GM12891 (cell line): ENCODE measurements around the gene CYREN.
A peak's percentile ranks its signal among the peaks of the same experiment; 100 is the strongest.

Experiments used
- DNase-seq: peaks from one replicate; pipeline ENCODE4 v3.0.0; 2011; ENCODE audit warnings: low spot score; ENCODE audit not compliant: insufficient read length
- FAIRE-seq: peaks from 2 replicates; lab custom pipeline; 2011; peaks lifted over from hg19 to GRCh38; lab: Jason Lieb, UNC
- PAX5 ChIP-seq: IDR thresholded peaks from 2 replicates; pipeline ENCODE4 v1.6.1; 2011; ENCODE audit warnings: low read length, moderate library complexity, mild to moderate bottlenecking; ENCODE audit not compliant: insufficient read depth, severe bottlenecking
- POLR2A ChIP-seq: IDR thresholded peaks from 2 replicates; pipeline ENCODE4 v1.6.1; 2011; ENCODE audit warnings: low read depth, low read length, control low read depth
- POLR2AphosphoS5 ChIP-seq: IDR thresholded peaks from 2 replicates; pipeline ENCODE4 v1.6.1; 2011; ENCODE audit warnings: low read depth, low read length, control low read depth
- POU2F2 ChIP-seq: IDR thresholded peaks from 2 replicates; pipeline ENCODE4 v1.6.1; 2011; ENCODE audit warnings: low read depth, mild to moderate bottlenecking, control low read depth, low read length, moderate library complexity
- SPI1 ChIP-seq: IDR thresholded peaks from 2 replicates; pipeline ENCODE4 v1.6.1; 2011; ENCODE audit warnings: low read depth, low read length, control low read depth
- TAF1 ChIP-seq: IDR thresholded peaks from 2 replicates; pipeline ENCODE4 v1.6.1; 2011; ENCODE audit warnings: low read depth, low read length, control low read depth

Gene CYREN

DNA sequence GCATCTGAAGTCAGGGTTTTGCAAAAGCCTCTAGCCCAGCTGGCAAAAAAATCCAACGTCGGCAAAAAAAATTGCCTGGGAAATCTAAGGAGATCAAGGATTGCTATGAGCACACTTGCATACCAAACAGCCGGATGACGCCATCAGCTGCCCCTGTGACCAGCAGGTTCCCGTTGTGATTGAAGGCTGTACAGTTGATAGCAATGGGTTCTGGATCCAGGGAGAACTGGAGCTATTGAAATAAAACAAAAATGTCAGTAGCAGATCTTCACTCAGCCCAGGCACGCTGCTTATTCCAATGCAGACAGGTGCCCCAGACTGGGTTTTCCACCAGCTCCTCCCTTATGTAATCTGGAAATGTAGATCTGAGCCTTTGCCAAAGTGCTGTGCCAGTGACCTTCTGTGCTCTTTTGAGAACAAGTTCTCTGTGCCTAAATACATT, 18.7 kb upstream of the CYREN start:
- TF ChIP-seq POU2F2 (no peak), POLR2A (no peak), TAF1 (no peak), PAX5 (no peak), POLR2AphosphoS5 (no peak), SPI1 (no peak)
- FAIRE-seq: no peak
- DNase-seq: no peak

GRCh38 chr7:135188298-135188984, 17.9 kb upstream of the CYREN start:
- no peak for DNase-seq
- no peak for TF ChIP-seq POU2F2
- no peak for TF ChIP-seq PAX5
- TF ChIP-seq POLR2AphosphoS5: no peak
- no peak for TF ChIP-seq TAF1
- no peak for TF ChIP-seq POLR2A
- no peak for TF ChIP-seq SPI1
- no peak for FAIRE-seq

DNA sequence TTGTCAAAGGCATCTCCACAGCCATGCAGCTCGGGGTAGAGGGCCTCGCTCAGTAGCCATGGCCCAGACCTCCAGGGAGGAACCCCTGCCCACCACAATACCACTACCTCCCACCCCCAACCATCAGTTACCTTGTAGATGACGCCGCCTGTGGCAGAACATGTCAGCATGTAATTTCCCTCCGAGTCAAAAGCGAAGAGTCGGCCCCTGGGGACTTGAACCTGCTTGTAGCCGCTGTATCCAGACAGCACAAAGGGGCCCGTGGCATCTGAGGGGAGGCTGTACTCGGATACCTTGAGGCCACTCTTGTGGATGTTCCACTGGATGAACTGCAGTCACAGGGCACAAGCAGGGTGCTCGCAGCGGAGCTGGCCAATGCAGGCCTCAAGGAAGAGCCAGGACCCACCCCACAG, 16.3 kb upstream of the CYREN start:
- peak; percentile 80 for TF ChIP-seq POLR2A
- peak; percentile 84 for TF ChIP-seq TAF1
- TF ChIP-seq SPI1: peak; percentile 71
- peak; percentile 54; the same call in 1 of the 2 replicates for TF ChIP-seq POLR2AphosphoS5
- peak; percentile 90 for TF ChIP-seq POU2F2
- no peak for TF ChIP-seq PAX5
- FAIRE-seq (peak; percentile 72), DNase-seq (peak; percentile 49)

GRCh38 chr7:135186261-135186540, 15.7 kb upstream of the CYREN start:
- FAIRE-seq (peak; percentile 50), DNase-seq (no peak)
- TF ChIP-seq POLR2AphosphoS5 (no peak), SPI1 (no peak), POU2F2 (no peak), POLR2A (no peak), PAX5 (no peak), TAF1 (no peak)

DNA sequence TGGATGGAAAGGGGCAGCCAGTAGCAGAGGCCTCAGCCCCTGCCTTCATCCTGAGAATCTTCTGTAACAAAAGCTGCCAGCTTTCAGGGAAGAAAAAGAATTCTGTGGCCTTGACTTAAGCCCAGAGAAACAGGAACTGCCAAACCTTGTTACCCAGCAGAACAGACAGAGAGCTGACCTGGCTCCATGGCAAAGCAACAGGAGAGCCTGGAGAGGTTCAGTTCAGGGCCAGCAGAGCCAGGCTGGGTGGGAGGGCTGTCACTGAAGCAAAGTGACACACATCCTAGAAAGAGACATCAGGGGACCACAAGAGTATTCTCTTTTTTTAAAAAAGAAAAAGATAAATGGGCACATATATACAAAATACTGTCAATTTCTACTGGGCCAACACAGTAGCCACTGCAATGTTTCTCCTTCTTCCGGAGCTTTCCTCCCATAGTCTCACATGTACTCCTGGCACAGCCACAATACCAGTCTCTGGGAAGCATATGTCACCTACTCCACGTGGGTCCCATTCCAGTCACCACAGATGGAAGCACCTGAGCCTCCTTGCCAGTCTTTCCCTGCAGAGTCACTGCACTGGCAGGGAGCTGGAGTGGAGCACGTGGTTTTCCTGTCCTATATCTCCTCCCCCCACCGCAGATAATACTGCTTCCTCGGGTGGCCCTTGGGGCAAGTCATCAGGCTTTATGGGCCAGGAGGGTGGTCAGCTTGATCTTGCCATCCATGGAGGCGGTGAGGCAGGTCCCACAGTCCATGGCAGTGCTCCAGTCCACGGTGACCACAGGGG, 15.2 kb upstream of the CYREN start:
- TF ChIP-seq POU2F2 (no peak), POLR2AphosphoS5 (no peak; the same call in 1 of the 2 replicates), PAX5 (no peak), SPI1 (no peak), POLR2A (no peak), TAF1 (no peak)
- FAIRE-seq (no peak), DNase-seq (no peak)

DNA sequence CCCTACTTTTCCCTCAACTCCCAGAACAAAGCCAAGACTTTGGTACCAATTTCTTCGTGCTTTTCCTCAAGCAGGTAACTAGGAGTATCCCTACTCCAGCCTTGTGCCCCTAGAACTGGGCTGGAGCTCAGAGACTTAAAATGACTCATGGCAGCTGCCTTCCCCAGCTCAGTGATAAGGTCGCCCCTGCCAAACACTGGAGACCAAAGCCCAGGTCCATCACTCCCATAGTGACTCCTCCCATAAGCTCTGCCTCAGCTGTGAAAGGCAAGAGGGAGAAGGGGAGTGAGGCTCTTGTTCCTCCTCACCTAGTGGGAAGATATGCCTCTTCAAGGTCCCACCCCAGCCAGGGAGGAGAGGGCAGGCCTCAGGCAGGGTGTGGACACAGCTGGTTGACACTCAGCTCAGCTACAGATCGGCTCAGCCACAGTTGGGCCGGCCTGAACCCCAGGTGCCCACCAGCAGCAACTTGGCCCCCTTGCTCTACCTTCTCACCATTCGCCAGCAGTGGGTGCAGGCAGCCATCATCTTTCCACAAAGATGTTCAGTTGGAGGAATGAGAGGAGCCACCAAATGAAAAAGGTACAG, 13.8 kb upstream of the CYREN start:
- FAIRE-seq: no peak

DNA sequence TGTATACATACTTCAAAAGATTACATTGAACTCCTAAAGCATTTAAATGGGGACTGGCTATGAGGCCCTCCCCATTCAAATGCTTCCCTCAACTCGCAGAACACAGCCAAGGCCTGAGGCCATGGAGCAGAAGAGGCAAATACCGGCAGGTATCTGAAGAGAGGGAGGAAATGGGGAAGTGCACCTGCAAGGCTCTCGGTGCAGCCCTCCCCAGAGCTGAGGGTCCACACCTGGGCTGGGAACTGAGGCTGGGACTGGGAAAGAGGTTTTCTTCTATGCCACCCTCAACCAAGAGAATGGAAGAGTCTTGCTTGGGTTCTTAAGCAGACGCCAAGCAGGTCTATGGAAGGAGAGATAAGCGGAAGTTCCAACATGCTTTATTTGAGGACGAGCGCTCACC, 13.0 kb upstream of the CYREN start:
- DNase-seq (no peak), FAIRE-seq (no peak)
- TF ChIP-seq SPI1: peak; percentile 43
- no peak for TF ChIP-seq TAF1

More for the DNA sequence above, 13.8 kb upstream of the CYREN start:
- TF ChIP-seq POLR2AphosphoS5: peak; percentile 29; the same call in 1 of the 2 replicates
- 0 out of 2 replicates have a peak, but pooled peaks have one; percentile 17 for TF ChIP-seq POLR2A
- TF ChIP-seq POU2F2: no peak
- DNase-seq: no peak

GRCh38 chr7:135181929-135182678, 11.6 kb upstream of the CYREN start:
- no peak for DNase-seq
- FAIRE-seq: no peak
- TF ChIP-seq PAX5: no peak

- TF ChIP-seq TAF1: no peak
- no peak for TF ChIP-seq PAX5
- no peak for TF ChIP-seq POLR2AphosphoS5
- no peak for TF ChIP-seq POU2F2
- TF ChIP-seq POLR2A: no peak
- no peak for TF ChIP-seq SPI1
- no peak for DNase-seq
- no peak for FAIRE-seq
Measured at GRCh38 chr7:135181261-135181928, 10.9 kb upstream of the CYREN start.
